Left ventricle myocardium inferior (tissue), 1 donor: ENCODE data around the gene USP20. TPM values are rescaled to one million over a fixed set of nuclear protein-coding genes. Genes with fewer than 3 reads are reported as not detected.
A peak's percentile ranks its signal among the peaks of the same experiment; 100 is the strongest.

Source experiments
- DNase-seq: peaks from one replicate; pipeline ENCODE4 v3.0.0-alpha.2; 2020
- H3K27ac ChIP-seq: fragments of 200-600 bp; replicated peaks from 2 replicates; pipeline ENCODE4 v1.8.0; 2021
- H3K27me3 ChIP-seq: fragments of 200-600 bp; 2 replicates; pipeline ENCODE4 v1.8.0; 2021; ENCODE audit warnings: low read depth
- H3K36me3 ChIP-seq: fragments of 200-600 bp; 2 replicates; pipeline ENCODE4 v1.8.0; 2021
- H3K4me1 ChIP-seq: fragments of 200-600 bp; 2 replicates; pipeline ENCODE4 v1.8.0; 2021
- H3K4me3 ChIP-seq: fragments of 200-600 bp; 2 replicates; pipeline ENCODE4 v1.8.0; 2021; ENCODE audit warnings: mild to moderate bottlenecking, moderate library complexity
- H3K9me3 ChIP-seq: fragments of 200-600 bp; replicated peaks from 2 replicates; pipeline ENCODE4 v1.8.0; 2021
- intact Hi-C: fragments of 100-400 bp; cut with micrococcal nuclease; formaldehyde crosslinking; loops from one replicate; pipeline ENCODE4 v1.11.0; 2022
- total RNA-seq: library from RNA; stranded (reverse); fragmentation: NEBNext Ultra II Directional; extraction: Animal tissue kit (Norgen Biotek cat#: 25700); gene quantifications from one replicate; pipeline ENCODE4 v1.2.1, GENCODE V29; 2021
- TF ChIP-seq, protein P1 (sequence below): fragments of 200-600 bp; IDR thresholded peaks from 2 replicates; pipeline ENCODE4 v1.8.0; 2021; ENCODE audit warnings: antibody characterized with exemption, mild to moderate bottlenecking, borderline replicate concordance
- donor health status: DM: no; HTN: yes; CAD: no; lungs with severe emphysema.

The USP20 gene
- total RNA-seq, 1 donor from 2014 or later, result 13.2 TPM

DNA sequence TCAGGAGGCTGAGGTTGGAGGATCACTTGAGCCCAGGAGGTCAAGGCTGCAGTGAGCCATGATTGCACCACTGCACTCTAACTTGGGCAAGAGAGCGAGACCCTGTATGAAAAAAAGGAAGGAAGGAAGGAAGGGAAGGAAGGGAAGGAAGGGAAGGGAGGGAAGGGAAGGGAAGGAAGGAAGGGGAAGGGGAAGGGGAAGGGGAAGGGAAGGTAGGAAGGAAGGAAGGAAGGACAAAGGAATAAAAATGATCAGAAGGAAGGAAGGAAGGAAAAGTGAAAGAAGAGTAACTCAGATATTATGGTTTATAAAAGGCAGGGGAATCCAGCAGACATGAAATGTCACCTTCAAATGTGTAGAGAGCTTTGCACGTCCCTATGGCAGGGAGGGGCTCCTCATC is 64.4 kb downstream of the USP20 start:
- H3K27ac ChIP-seq, result no peak overlapping the region
- peaks cover 8% of the 10 kb centered on the region for H3K4me1 ChIP-seq
- intact Hi-C loops, result no loop called here
- no peaks in the 10 kb centered on the region for H3K27me3 ChIP-seq
- H3K4me3 ChIP-seq, result no peak overlapping the region
- no peak for DNase-seq
- peaks cover 60% of the 10 kb centered on the region for H3K36me3 ChIP-seq
- no peaks in the 10 kb centered on the region for H3K9me3 ChIP-seq
- TF ChIP-seq, protein P1, sequence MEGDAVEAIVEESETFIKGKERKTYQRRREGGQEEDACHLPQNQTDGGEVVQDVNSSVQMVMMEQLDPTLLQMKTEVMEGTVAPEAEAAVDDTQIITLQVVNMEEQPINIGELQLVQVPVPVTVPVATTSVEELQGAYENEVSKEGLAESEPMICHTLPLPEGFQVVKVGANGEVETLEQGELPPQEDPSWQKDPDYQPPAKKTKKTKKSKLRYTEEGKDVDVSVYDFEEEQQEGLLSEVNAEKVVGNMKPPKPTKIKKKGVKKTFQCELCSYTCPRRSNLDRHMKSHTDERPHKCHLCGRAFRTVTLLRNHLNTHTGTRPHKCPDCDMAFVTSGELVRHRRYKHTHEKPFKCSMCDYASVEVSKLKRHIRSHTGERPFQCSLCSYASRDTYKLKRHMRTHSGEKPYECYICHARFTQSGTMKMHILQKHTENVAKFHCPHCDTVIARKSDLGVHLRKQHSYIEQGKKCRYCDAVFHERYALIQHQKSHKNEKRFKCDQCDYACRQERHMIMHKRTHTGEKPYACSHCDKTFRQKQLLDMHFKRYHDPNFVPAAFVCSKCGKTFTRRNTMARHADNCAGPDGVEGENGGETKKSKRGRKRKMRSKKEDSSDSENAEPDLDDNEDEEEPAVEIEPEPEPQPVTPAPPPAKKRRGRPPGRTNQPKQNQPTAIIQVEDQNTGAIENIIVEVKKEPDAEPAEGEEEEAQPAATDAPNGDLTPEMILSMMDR, result no peak

DNA sequence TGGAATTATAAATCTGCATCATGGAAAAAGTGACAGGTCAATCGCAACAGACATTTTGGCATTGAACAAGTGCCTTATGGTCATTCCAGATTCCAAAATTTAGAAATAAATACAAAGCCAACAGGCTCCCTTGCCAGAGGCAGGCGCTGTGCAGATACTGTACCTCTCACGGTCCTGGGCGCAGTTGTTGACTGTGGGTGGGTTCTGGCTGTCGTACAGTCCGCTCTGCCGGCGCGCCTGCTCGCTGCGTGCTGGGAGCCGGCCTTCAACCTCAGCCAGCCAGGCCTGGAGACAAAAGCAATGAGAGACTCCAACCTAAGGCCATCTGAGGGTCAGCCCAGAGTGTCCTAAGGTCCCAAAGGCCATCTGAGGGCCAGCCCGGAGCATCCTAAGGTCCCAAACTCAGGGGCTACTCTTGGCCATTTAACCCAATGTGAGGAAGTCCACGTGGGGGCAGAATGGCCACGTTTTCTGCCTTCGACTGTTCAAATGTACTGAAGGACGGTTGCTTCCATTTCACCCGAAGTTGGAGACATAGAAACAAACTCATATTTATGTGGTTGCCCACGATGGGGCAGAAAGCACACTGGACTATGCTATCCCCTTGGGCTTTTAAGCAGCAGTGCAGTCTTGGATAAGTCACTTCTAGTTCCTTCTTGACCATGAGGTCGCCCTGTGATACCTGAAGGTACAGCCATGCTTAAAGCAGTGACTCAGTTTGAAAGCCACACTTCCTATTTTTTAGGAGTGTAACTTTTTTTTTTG is 65.2 kb downstream of the USP20 start:
- H3K27ac ChIP-seq, result no peak overlapping the region

DNA sequence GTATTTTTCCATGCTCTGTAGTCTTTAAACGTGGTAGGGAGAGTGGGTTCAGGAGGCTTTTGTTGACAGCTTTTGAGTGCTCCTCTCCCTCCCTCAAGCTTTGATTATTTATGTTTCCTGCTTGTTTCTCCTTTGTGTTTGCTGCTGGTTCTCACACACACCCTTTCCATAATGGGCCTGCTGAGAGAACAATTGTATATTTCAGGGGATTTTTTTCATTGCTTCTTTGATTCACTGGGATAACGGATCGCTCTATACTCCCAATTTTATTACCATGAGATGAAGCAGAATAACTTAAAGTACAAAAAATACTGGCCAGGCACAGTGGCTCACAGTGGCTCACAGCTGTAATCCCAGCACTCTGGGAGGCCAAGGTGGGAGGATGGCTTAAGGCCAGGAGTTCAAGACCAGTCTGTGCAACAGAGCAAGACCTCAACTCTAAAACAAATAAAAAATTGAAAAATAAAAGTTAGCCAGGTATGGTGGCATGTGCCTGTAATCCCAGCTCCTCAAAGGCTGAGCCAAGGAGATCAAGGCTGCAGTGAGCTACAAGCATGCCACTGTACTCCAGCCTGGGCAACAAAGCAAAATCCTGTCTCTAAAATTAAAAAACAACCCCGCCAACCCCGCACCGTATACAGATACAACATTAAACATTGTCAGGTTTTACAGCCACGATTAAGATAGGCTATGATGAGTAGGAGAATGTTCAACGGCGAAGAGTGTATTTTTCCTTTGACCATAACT is 66.9 kb downstream of the USP20 start:
- no peak for DNase-seq
- Histone ChIP-seq H3K36me3 (peaks cover 67% of the 10 kb centered on the region), H3K9me3 (no peaks in the 10 kb centered on the region), H3K27ac (peak overlapping the region; percentile 46), H3K4me1 (peaks cover 8% of the 10 kb centered on the region), H3K4me3 (no peak overlapping the region), H3K27me3 (no peaks in the 10 kb centered on the region)
- TF ChIP-seq, protein P1, result no peak
- intact Hi-C loops, result no loop called here

More for the DNA sequence above, 65.2 kb downstream of the USP20 start:
- no peaks in the 10 kb centered on the region for H3K27me3 ChIP-seq
- TF ChIP-seq, protein P1, result no peak
- H3K9me3 ChIP-seq, result no peaks in the 10 kb centered on the region
- DNase-seq, result no peak
- intact Hi-C loops, result no loop called here
- H3K4me3 ChIP-seq, result no peak overlapping the region
- peaks cover 8% of the 10 kb centered on the region for H3K4me1 ChIP-seq
- H3K36me3 ChIP-seq, result peaks cover 61% of the 10 kb centered on the region

DNA sequence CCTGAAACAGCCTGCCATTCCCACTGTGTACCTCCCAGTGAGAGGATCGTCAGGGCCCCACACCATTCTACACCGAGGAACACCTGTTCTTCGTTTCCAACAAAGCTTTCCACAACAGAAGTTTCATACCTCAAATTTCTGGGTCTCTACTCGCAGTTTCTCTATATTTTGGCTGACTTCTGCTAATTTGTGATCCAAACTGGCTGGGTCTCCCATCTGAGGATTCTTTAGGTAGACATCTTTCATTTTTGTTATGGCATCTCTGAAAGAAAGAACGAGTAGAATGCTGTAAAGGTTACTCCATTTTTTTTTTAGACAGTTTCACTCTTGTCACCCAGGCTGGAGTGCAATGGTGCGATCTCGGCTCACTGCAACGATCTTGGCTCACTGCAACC is 67.5 kb downstream of the USP20 start:
- H3K36me3 ChIP-seq, result peaks cover 73% of the 10 kb centered on the region

DNA sequence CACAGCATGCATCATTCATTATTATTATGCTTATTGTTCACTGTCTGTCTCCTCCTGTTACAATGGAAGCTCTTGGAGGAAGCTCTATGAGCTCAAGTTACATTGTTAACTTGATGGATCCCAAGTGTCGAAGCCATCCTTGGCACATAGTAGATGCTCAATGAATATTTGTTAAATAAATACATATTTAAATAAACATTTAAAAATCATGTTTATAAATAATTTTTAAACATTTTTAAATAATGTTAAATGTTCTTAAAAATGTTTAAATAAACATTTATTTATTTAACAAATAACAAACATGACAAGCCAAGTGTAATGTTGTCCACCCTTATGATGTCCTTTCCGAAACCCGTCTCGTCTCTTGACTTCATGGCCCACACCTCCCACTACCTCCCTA is 69.5 kb downstream of the USP20 start:
- intact Hi-C loops, result no loop called here
- H3K27ac ChIP-seq, result no peak overlapping the region
- H3K4me1 ChIP-seq, result no peaks in the 10 kb centered on the region
- DNase-seq, result no peak
- TF ChIP-seq, protein P1, result no peak
- peaks cover 81% of the 10 kb centered on the region for H3K36me3 ChIP-seq
- H3K27me3 ChIP-seq, result no peaks in the 10 kb centered on the region
- no peak overlapping the region for H3K4me3 ChIP-seq
- no peaks in the 10 kb centered on the region for H3K9me3 ChIP-seq

More for the DNA sequence above, 67.5 kb downstream of the USP20 start:
- Histone ChIP-seq H3K4me3 (no peak overlapping the region), H3K27me3 (no peaks in the 10 kb centered on the region), H3K9me3 (no peaks in the 10 kb centered on the region), H3K27ac (peak overlapping the region; percentile 46), H3K4me1 (peaks cover 8% of the 10 kb centered on the region)
- TF ChIP-seq, protein P1, result no peak
- intact Hi-C loops, result no loop called here
- no peak for DNase-seq
